Measurements from ENCODE around the gene DHFR. TPM values are rescaled to one million over a fixed set of nuclear protein-coding genes. Genes with fewer than 3 reads are reported as not detected.
"Not testable (repeated sequence)": the region's sequence is repeated elsewhere in the genome, so short reads cannot be mapped to it uniquely, and the experiment has no call there.

Gene DHFR
- total RNA-seq, 4 donors from 2014 or later: 6.2 to 22.7 (median 13.4) TPM

DNA sequence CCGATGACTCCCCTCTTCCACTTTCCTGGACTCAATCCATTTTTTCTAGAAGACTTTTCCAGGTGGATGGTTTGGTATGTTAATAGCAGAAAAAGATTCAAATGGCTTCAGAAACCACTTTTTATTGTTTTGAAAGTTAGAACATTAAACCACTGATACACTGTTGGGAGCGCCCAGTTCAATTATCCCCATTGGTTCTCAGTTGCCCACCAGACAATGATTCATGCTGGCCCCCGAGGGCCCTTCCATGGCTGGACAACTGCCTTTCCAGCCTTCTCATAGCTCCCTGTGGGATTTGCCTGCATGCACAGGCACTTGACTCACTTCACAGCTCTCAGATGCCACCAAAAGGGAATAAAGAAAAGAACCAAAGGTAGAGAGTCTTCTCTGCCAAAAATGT is 63.4 kb downstream of the DHFR start:
- no peaks in the 10 kb centered on the region for H3K27me3 ChIP-seq
- H3K36me3 ChIP-seq: no peaks in the 10 kb centered on the region
- H3K9me3 ChIP-seq: no peaks in the 10 kb centered on the region
- H3K27ac ChIP-seq: no peak overlapping the region
- DNase-seq: no peak
- no peak for TF ChIP-seq POLR2A (IDR thresholded peaks at IDR 0.05)
- TF ChIP-seq, protein P1, sequence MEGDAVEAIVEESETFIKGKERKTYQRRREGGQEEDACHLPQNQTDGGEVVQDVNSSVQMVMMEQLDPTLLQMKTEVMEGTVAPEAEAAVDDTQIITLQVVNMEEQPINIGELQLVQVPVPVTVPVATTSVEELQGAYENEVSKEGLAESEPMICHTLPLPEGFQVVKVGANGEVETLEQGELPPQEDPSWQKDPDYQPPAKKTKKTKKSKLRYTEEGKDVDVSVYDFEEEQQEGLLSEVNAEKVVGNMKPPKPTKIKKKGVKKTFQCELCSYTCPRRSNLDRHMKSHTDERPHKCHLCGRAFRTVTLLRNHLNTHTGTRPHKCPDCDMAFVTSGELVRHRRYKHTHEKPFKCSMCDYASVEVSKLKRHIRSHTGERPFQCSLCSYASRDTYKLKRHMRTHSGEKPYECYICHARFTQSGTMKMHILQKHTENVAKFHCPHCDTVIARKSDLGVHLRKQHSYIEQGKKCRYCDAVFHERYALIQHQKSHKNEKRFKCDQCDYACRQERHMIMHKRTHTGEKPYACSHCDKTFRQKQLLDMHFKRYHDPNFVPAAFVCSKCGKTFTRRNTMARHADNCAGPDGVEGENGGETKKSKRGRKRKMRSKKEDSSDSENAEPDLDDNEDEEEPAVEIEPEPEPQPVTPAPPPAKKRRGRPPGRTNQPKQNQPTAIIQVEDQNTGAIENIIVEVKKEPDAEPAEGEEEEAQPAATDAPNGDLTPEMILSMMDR (IDR thresholded peaks at IDR 0.05): no peak
- no peaks in the 10 kb centered on the region for H3K4me1 ChIP-seq
- intact Hi-C loops (cut with DNase I): no loop called here
- 62 to 64% methylated on average over 3 of the region's 3 CpGs for WGBS, 2 donors
- H3K4me3 ChIP-seq: no peak overlapping the region

DNA sequence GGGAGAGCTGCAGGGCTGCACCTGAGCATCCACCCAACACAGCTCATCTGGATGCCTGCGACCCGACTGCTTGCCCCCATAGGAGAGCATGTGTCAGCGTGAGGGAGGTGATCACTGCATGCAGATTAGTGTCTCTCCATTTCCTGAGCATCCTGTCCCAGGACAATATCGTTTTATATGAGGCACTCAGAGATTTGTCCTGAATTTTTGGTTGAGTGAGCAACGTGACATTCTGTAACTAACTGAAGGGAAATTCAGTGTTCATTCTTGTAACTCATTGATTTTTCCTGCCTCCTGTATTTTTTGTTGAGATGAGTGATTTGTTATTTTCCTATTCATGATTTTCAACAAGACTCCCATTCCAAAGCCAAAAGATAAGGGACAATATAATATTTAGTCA is 64.0 kb downstream of the DHFR start:
- Histone ChIP-seq H3K27ac (no peak overlapping the region), H3K4me1 (no peaks in the 10 kb centered on the region), H3K27me3 (no peaks in the 10 kb centered on the region), H3K36me3 (no peaks in the 10 kb centered on the region), H3K4me3 (no peak overlapping the region), H3K9me3 (no peaks in the 10 kb centered on the region)
- no peak for DNase-seq
- WGBS, 2 donors: 76 to 81% methylated on average over 2 to 5 of the region's 5 CpGs
- intact Hi-C loops (cut with DNase I): no loop called here
- TF ChIP-seq, protein P1 (IDR thresholded peaks at IDR 0.05): no peak
- no peak for TF ChIP-seq POLR2A (IDR thresholded peaks at IDR 0.05)

DNA sequence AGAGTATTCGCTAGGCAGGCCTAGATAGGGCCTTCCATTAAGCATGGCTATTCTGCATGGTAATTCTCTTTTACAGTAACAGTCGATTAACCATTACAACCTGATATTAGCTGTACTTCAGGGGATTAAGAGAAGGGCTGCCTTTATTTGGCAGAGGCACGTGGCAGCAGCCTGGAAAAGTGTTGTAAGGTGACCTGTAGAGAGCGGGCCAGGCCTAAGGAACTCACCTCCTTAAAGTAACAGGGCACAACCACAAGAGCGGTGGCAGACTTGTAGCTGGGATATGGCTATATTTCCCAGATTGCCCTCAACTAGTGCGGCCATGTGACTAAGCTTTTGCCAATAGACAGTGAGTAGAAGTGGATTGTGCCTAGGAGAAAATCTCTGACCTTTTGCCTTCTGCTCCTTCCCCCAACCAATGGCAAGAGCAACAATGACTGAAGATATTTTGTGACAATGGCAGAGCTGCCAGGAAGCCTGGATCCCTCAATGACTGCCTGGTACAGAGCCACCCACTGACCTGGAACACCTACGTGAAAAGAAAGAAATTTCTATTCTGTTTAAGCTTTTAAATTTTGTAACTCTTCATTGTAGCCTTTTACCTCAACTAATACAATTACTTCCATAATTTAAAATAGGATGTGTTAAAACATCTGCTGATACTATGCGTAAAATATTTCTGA is 65.8 kb downstream of the DHFR start:
- Histone ChIP-seq H3K27ac (no peak overlapping the region), H3K4me3 (no peak overlapping the region), H3K9me3 (no peaks in the 10 kb centered on the region), H3K4me1 (no peaks in the 10 kb centered on the region), H3K27me3 (no peaks in the 10 kb centered on the region), H3K36me3 (no peaks in the 10 kb centered on the region)
- TF ChIP-seq, protein P1 (IDR thresholded peaks at IDR 0.05): no peak
- no peak for TF ChIP-seq POLR2A (IDR thresholded peaks at IDR 0.05)
- intact Hi-C loops (cut with DNase I): no loop called here
- 83 to 85% methylated on average over 8 of the region's 8 CpGs for WGBS, 2 donors
- DNase-seq: no peak

DNA sequence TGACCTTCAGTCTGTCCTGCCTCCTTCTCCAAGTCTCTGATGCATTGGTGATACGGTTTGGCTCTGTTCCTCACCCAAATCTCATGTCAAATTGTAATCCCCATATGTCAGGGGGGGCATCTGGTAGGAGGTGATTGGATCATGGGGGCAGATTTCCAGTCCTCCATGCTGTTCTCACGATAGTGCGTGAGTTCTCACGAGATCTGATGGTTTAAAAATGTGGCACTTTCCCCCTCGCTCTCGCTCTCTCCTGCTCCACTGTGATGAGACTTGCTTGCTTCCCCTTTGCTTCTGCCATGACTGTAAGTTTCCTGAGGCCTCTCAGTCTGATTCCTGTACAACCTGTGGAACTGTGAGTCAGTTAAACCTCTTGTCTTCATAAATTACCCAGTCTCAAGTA is 70.0 kb downstream of the DHFR start:
- Histone ChIP-seq H3K27ac (no peak overlapping the region), H3K4me3 (no peak overlapping the region), H3K4me1 (no peaks in the 10 kb centered on the region), H3K9me3 (no peaks in the 10 kb centered on the region), H3K27me3 (no peaks in the 10 kb centered on the region), H3K36me3 (no peaks in the 10 kb centered on the region)
- WGBS, 2 donors: 80 to 86% methylated on average over 6 of the region's 6 CpGs
- intact Hi-C loops (cut with DNase I): no loop called here
- no peak for DNase-seq
- TF ChIP-seq, protein P1 (IDR thresholded peaks at IDR 0.05): no peak
- no peak for TF ChIP-seq POLR2A (IDR thresholded peaks at IDR 0.05)

DNA sequence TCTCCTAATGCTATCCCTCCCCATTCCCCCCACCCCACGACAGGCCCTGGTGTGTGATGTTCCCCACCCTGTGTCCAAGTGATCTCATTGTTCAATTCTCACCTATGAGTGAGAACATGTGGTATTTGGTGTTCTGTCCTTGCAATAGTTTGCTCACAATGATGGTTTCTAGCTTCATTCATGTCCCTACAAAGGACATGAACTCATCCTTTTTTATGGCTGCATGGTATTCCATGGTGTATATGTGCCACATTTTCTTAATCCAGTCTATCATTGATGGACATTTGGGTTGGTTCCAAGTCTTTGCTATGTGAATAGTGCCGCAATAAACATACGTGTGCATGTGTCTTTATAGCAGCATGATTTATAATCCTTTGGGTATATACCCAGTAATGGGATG is 74.5 kb downstream of the DHFR start:
- H3K4me1 ChIP-seq; DNase-seq; H3K4me3 ChIP-seq; H3K27ac ChIP-seq; H3K36me3 ChIP-seq; intact Hi-C loops (cut with DNase I); H3K27me3 ChIP-seq; H3K9me3 ChIP-seq: not testable (repeated sequence)
- WGBS, 2 donors: 93 to 97% methylated on average over 2 to 3 of the region's 3 CpGs

DNA sequence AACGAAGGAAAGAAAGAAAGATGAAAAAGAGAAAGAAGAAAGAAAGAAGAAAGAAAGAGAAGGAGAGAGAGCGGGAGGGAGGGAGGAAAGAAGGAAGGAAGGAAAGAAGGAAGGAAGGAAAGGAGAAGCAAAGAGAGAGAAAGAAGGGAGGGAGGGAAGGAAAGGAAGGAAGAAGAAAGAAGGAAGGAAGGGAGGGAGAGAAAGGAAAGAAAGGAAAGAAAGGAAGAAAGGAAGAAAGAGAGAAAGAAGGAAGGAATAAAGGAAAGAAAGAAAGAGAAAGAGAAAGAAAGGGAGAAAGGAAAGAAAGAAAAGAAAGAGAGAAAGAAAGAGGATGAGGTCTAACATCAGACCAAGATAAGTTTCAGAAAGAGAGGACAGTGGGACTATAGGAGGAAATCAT is 75.7 kb downstream of the DHFR start:
- DNase-seq: no peak
- Histone ChIP-seq H3K4me1 (no peaks in the 10 kb centered on the region), H3K4me3 (no peak overlapping the region), H3K27ac (no peak overlapping the region), H3K36me3 (no peaks in the 10 kb centered on the region), H3K27me3 (peaks cover 0 to 13% (median 0%) of the 10 kb centered on the region in 4 donors), H3K9me3 (no peaks in the 10 kb centered on the region)
- 89 to 90% methylated on average over 2 of the region's 2 CpGs for WGBS, 2 donors
- TF ChIP-seq POLR2A (IDR thresholded peaks at IDR 0.05): no peak
- TF ChIP-seq, protein P1 (IDR thresholded peaks at IDR 0.05): no peak
- intact Hi-C loops (cut with DNase I): no loop called here

All from esophagus squamous epithelium (tissue), 5 donors.